ENCODE measurements around the gene PRKACG.

DNA sequence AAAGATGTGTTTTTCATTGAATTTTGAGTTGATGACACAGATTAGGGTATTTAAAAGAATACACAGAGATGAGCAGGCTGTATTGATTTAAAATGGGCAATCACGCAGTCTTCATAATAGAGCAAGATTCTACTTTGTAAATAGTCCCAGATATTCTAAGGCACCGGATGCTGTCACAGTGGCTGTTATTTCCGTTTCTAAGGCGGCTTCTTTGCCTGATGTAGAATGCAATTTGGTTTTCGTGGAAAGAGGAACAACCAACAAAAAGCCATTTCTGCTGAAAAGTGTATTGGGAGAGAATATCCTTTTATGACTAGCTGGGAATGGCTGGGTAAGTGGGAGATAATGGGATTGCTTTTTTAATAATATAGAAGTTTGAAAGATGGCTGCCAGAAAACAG is 17.5 kb downstream of the PRKACG start:
- TF ChIP-seq TEAD4 (IDR thresholded peaks at IDR 0.05; ENCODE audit: low read depth, low read length) (no peak), ZNF274 (IDR thresholded peaks at IDR 0.05; ENCODE audit: borderline replicate concordance, extremely low read depth, low read length) (no peak), SIN3A (conservative IDR thresholded peaks at IDR 0.05 in 1 of 2, IDR thresholded peaks at IDR 0.05 in 1 of 2; ENCODE audit: low read depth in 1 of 2, low read length in 2 of 2) (no peak), EP300 (IDR thresholded peaks at IDR 0.05; ENCODE audit: borderline replicate concordance in 1 of 2, low read depth in 2 of 2, low read length in 2 of 2) (no peak)
- TF ChIP-seq, protein P1, sequence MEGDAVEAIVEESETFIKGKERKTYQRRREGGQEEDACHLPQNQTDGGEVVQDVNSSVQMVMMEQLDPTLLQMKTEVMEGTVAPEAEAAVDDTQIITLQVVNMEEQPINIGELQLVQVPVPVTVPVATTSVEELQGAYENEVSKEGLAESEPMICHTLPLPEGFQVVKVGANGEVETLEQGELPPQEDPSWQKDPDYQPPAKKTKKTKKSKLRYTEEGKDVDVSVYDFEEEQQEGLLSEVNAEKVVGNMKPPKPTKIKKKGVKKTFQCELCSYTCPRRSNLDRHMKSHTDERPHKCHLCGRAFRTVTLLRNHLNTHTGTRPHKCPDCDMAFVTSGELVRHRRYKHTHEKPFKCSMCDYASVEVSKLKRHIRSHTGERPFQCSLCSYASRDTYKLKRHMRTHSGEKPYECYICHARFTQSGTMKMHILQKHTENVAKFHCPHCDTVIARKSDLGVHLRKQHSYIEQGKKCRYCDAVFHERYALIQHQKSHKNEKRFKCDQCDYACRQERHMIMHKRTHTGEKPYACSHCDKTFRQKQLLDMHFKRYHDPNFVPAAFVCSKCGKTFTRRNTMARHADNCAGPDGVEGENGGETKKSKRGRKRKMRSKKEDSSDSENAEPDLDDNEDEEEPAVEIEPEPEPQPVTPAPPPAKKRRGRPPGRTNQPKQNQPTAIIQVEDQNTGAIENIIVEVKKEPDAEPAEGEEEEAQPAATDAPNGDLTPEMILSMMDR (IDR thresholded peaks at IDR 0.05; ENCODE audit: control extremely low read depth in 1 of 3, insufficient read depth in 1 of 3, low read depth in 1 of 3, low read length in 3 of 3): no peak

Data from H1 (cell line).